K562 (cell line): ENCODE results near the gene ABLIM2. TPM values are rescaled to one million over a fixed set of nuclear protein-coding genes. Genes with fewer than 3 reads are reported as not detected.

ENCODE experiments used
- ATAC-seq: fragments of 200-7000 bp; cut with Tn5 transposase; 3 replicates; pipeline ENCODE4 v1.9.1; 2020; ENCODE audit warnings: moderate library complexity
- BruUV-seq: library from RNA; stranded (reverse); fragments of 400-500 nt; replicated peaks from 2 replicates; lab custom pipeline; 2021; lab: Mats Ljungman, UMichigan
- CTCF ChIA-PET: fragments of 300-600 bp; formaldehyde crosslinking; extraction: SDS; loops from one replicate; lab custom pipeline; 2021; ENCODE audit warnings: low intra/inter-chr PET ratio; lab: Yijun Ruan, JAX
- POLR2A ChIA-PET: fragments of 300-600, 350-650 bp; sonication (Branson Sonifier 250); formaldehyde crosslinking; extraction: SDS; loops from one replicate; lab custom pipeline; 2021; ENCODE audit warnings: antibody characterized with exemption, inconsistent platforms; lab: Yijun Ruan, JAX
- DNase-seq, 4 experiments: peaks; one replicate each; pipeline versions ENCODE4 v3.0.0 to v3.0.0-alpha.2; 2011 to 2018; ENCODE audit warnings: low spot score in 3 of 4, mixed read lengths in 3 of 4; ENCODE audit errors: extremely low read depth in 1 of 4
- FAIRE-seq: peaks from 2 replicates; lab custom pipeline; 2011; peaks lifted over from hg19 to GRCh38; lab: Jason Lieb, UNC
- H2AFZ ChIP-seq: 2 replicates; pipeline ENCODE4 v1.6.0; 2011; ENCODE audit warnings: low read depth, low read length, control low read depth, inconsistent platforms
- H3K27ac ChIP-seq: fragments of 200-600 bp; 3 replicates; pipeline ENCODE4 v1.8.0; 2011; ENCODE audit warnings: low read depth, mild to moderate bottlenecking, control low read depth, inconsistent platforms, low read length, moderate library complexity, mixed read lengths; ENCODE audit errors: extremely low read depth
- H3K27me3 ChIP-seq, 2 experiments: fragments of 300-600 bp in 1 of 2; 2 replicates in 1 of 2; 3 replicates in 1 of 2; pipeline versions ENCODE4 v1.6.0 to v1.8.0; 2011; ENCODE audit warnings: inconsistent platforms in 2 of 2, low read length in 2 of 2, mild to moderate bottlenecking in 1 of 2, mixed read lengths in 1 of 2, moderate library complexity in 1 of 2; ENCODE audit not compliant: control insufficient read depth in 2 of 2, insufficient read depth in 2 of 2
- H3K36me3 ChIP-seq: fragments of 300-600 bp; 3 replicates; pipeline ENCODE4 v1.8.0; 2011; ENCODE audit warnings: mild to moderate bottlenecking, low read length, inconsistent platforms; ENCODE audit not compliant: control insufficient read depth, insufficient read depth
- H3K4me1 ChIP-seq, 2 experiments: fragments of 200-600 bp in 1 of 2; replicated peaks in 1 of 2; 2 replicates in 1 of 2; 3 replicates in 1 of 2; pipeline versions ENCODE4 v1.5.1 to v1.8.0; 2011; ENCODE audit warnings: inconsistent platforms in 2 of 2, low read length in 2 of 2, mild to moderate bottlenecking in 1 of 2, mixed read lengths in 1 of 2, moderate library complexity in 1 of 2; ENCODE audit not compliant: control insufficient read depth in 2 of 2, insufficient read depth in 2 of 2
- H3K4me2 ChIP-seq: 2 replicates; pipeline ENCODE4 v1.6.1; 2011; ENCODE audit warnings: low read length, control low read depth, inconsistent platforms, mixed read lengths; ENCODE audit not compliant: insufficient read depth
- H3K4me3 ChIP-seq: fragments of 200-600 bp; sonication (generic), shearing (Covaris generic); 2 replicates; pipeline ENCODE4 v1.5.1; 2016; ENCODE audit warnings: control low read depth, inconsistent platforms
- H3K79me2 ChIP-seq: fragments of 200-600 bp; 3 replicates; pipeline ENCODE4 v1.8.0; 2011; ENCODE audit warnings: low read length, inconsistent platforms; ENCODE audit not compliant: control insufficient read depth, insufficient read depth
- H3K9ac ChIP-seq, 2 experiments: 2 replicates each; pipeline versions ENCODE4 v1.6.0 to v1.6.1; 2011; ENCODE audit warnings: low read depth in 2 of 2, low read length in 2 of 2, control low read depth in 1 of 2, inconsistent platforms in 1 of 2, mild to moderate bottlenecking in 1 of 2, mixed read lengths in 1 of 2; ENCODE audit not compliant: insufficient read depth in 1 of 2
- H3K9me1 ChIP-seq: one replicate; pipeline ENCODE4 v1.6.0; 2011; ENCODE audit warnings: inconsistent platforms, mild to moderate bottlenecking, low read length, moderate library complexity; ENCODE audit not compliant: control insufficient read depth, insufficient read depth
- H3K9me3 ChIP-seq: replicated peaks from 2 replicates; pipeline ENCODE4 v1.5.1; 2011; ENCODE audit warnings: low read depth, low read length, inconsistent platforms; ENCODE audit not compliant: control insufficient read depth, insufficient read depth
- H4K20me1 ChIP-seq: replicated peaks from 2 replicates; pipeline ENCODE4 v1.6.1; 2011; ENCODE audit warnings: low read length, inconsistent platforms, mixed read lengths; ENCODE audit not compliant: control insufficient read depth, insufficient read depth
- ATF1 ChIP-seq, 2 experiments: fragments of 450-650 bp in 1 of 2; IDR thresholded peaks; 2 replicates each; pipeline ENCODE4 v1.6.1; 2016; ENCODE audit warnings: missing compliant biosample characterization in 1 of 2, missing genetic modification characterization in 1 of 2
- BRD9 ChIP-seq: fragments of 450-650 bp; IDR thresholded peaks from 2 replicates; pipeline ENCODE4 v1.6.1; 2018; ENCODE audit warnings: low read depth; ENCODE audit not compliant: partially characterized antibody
- CAMTA2 ChIP-seq: fragments of 250-450 bp; sonication (Bioruptor Pico); conservative IDR thresholded peaks from 2 replicates; pipeline ENCODE4 v1.5.1; 2022
- CTCF ChIP-seq, 3 experiments: IDR thresholded peaks in 2 of 3; conservative IDR thresholded peaks in 1 of 3; 2 replicates each; pipeline ENCODE4 v1.5.1; 2011 to 2012; ENCODE audit warnings: low read length in 3 of 3, mild to moderate bottlenecking in 3 of 3, control low read depth in 2 of 3, improper control_type of control experiment in 1 of 3, inconsistent platforms in 1 of 3, low read depth in 1 of 3, mixed read lengths in 1 of 3, moderate library complexity in 1 of 3; ENCODE audit not compliant: insufficient read depth in 2 of 3
- EZH2 ChIP-seq: IDR thresholded peaks from 2 replicates; pipeline ENCODE4 v1.6.1; 2012; ENCODE audit warnings: low read depth, mild to moderate bottlenecking, inconsistent platforms, low read length, borderline replicate concordance
- MEF2D ChIP-seq: conservative IDR thresholded peaks from 2 replicates; pipeline ENCODE4 v1.6.1; 2016; ENCODE audit warnings: low read depth, missing genetic modification characterization, missing compliant biosample characterization
- NR2F6 ChIP-seq: fragments of 450-650 bp; formaldehyde crosslinking; IDR thresholded peaks from 2 replicates; pipeline ENCODE4 v1.4.0; 2020; ENCODE audit warnings: mild to moderate bottlenecking
- PHF8 ChIP-seq: fragments of 200-600 bp; sonication (generic); IDR thresholded peaks from 2 replicates; pipeline ENCODE4 v1.6.1; 2012; ENCODE audit warnings: mixed run types, mild to moderate bottlenecking, inconsistent platforms, low read length, moderate library complexity, borderline replicate concordance
- STAT5B ChIP-seq: fragments of 250-450 bp; sonication (Bioruptor Pico); IDR thresholded peaks from 2 replicates; pipeline ENCODE4 v1.8.0; 2021; ENCODE audit warnings: mild to moderate bottlenecking, inconsistent platforms
- TAL1 ChIP-seq: fragments of 450-650 bp; IDR thresholded peaks from 2 replicates; pipeline ENCODE4 v1.6.1; 2016; ENCODE audit warnings: mild to moderate bottlenecking
- ZNF253 ChIP-seq: fragments of 250-450 bp; sonication (Bioruptor Pico); conservative IDR thresholded peaks from 2 replicates; pipeline ENCODE4 v1.6.1; 2021; ENCODE audit warnings: mild to moderate bottlenecking
- ZNF445 ChIP-seq: fragments of 250-450 bp; sonication (Bioruptor Pico); IDR thresholded peaks from 2 replicates; pipeline ENCODE4 v1.4.0; 2020; ENCODE audit warnings: low read depth, mild to moderate bottlenecking, moderate library complexity
- WGBS: fragments of 100-300 bp; shearing (Covaris generic); methylation state at CpG from one replicate; pipeline ENCODE4 v1.1.6; 2016; ENCODE audit warnings: low coverage, mixed read lengths; ENCODE audit not compliant: insufficient coverage; ENCODE audit errors: missing lambda C conversion rate; 5-methylcytosine and 5-hydroxymethylcytosine counted together
- in situ Hi-C: fragments of 300-500 bp; cut with MboI; formaldehyde crosslinking; loops from 4 replicates; pipeline ENCODE4 v1.15.0; 2018; ENCODE audit warnings: inconsistent platforms, mixed read lengths
- intact Hi-C: fragments of 100-400 bp; cut with micrococcal nuclease; formaldehyde crosslinking; loops from 2 replicates; pipeline ENCODE4 v1.14.2; 2022
- polyA plus RNA-seq, 8 experiments: library from polyadenylated mRNA; depleted of rRNA in 4 of 8; stranded (reverse) in 5 of 8; unstranded in 3 of 8; fragments of >200 nt; fragmentation: Nextera tagmentation in 2 of 8; fragmentation: Illumina TruSeq in 1 of 8; extraction: Ambion mirVana in 2 of 8; extraction: Trizol in 1 of 8; gene quantifications; 2 replicates each; pipeline versions ENCODE4 v1.2.1 to v1.2.3, GENCODE V29; 2011 to 2014; ENCODE audit warnings: inconsistent platforms in 1 of 8, missing spikeins in 1 of 8
- total RNA-seq, 7 experiments: library from RNA; depleted of rRNA in 6 of 7; stranded (reverse); fragments of >200 nt in 6 of 7; fragmentation: Illumina TruSeq in 2 of 7; extraction: Trizol in 2 of 7; gene quantifications; 2 replicates each; pipeline versions ENCODE4 v1.2.1 to v1.2.3, GENCODE V29; 2011 to 2021; ENCODE audit warnings: low replicate concordance in 1 of 7
- TF ChIP-seq, protein P1 (sequence below): fragments of 450-650 bp; IDR thresholded peaks from 2 replicates; pipeline ENCODE4 v1.6.1; 2018; ENCODE audit warnings: mild to moderate bottlenecking, low read depth; ENCODE audit not compliant: partially characterized antibody
- TF ChIP-seq, protein P2 (sequence below): IDR thresholded peaks from 3 replicates; pipeline ENCODE4 v1.6.1; 2011; ENCODE audit warnings: borderline replicate concordance, mild to moderate bottlenecking, moderate library complexity; ENCODE audit not compliant: insufficient read length; ENCODE audit errors: extremely low read depth

The ABLIM2 gene
- total and polyA plus RNA-seq, 9 of the 15 experiments (the other 6 are each of a cell fraction or from before 2014, with no cell fraction given) = not detected

DNA sequence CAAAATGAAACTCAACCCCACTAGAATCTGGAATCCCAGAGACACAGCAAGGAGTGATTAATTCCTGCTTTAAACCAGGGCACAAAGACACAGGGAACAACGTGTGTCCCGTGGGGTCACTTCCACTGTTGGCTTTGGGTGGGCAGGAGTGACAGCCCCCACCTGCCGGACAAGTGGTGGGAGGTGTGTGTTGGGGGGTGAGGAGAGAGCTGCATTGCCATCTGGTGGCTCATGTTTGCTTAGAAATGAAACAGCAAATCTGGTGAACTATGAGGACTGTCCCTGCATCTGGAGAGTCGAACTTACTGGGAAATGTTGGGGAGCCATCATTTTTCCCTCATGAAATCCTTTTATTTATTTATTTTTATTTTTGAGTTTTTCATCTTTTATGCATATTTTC, 143.1 kb downstream of the ABLIM2 start (continued):
- TF ChIP-seq, protein P1, sequence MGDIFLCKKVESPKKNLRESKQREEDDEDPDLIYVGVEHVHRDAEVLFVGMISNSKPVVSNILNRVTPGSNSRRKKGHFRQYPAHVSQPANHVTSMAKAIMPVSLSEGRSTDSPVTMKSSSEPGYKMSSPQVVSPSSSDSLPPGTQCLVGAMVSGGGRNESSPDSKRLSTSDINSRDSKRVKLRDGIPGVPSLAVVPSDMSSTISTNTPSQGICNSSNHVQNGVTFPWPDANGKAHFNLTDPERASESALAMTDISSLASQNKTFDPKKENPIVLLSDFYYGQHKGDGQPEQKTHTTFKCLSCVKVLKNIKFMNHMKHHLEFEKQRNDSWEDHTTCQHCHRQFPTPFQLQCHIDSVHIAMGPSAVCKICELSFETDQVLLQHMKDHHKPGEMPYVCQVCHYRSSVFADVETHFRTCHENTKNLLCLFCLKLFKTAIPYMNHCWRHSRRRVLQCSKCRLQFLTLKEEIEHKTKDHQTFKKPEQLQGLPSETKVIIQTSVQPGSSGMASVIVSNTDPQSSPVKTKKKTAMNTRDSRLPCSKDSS = no peak
- TF ChIP-seq STAT5B (CRISPR knock-in tag) = no peak

DNA sequence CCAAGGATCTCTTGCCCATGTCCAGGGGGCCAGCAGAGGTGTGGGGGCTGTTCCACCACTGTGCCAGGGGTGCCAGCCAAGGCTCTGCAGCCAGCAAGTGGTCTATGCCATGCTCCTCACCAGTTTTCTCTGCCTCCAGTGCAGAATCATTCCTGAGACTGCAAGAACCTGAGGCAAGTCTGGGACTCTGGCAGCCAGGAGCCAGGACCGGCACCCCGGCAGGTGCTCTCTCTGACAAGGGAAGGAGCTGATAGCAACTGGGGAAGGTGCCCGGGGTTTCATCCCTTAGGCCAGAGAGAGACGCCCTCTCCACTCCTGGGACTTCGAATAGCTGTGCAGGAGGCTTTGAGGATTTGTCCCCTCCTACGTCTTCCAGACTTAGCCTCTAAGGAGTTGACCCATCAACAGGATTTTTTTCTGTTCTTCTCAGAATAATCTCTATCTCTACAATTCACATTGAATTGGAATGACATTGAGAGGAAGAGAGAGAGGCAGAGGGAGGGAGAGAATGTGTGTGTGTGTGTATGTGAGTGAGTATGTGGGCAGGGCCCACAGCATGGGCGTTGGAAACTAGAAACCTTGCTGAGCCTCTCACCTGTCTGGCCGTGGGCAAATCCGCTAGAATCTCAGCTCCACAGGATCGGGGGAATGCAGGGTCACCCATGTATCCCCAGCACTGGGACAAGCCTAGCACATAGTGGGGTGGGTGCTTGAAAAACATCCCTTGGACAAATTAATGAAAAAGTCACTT, 144.5 kb downstream of the ABLIM2 start:
- Histone ChIP-seq H3K4me1 (no peaks in the 10 kb centered on the region; a peak in 2 of 5 replicates), H3K79me2 (no peaks in the 10 kb centered on the region), H3K9ac (no peak overlapping the region), H3K4me2 (no peak overlapping the region), H3K4me3 (no peak overlapping the region), H3K36me3 (no peaks in the 10 kb centered on the region), H3K9me1 (no peaks in the 10 kb centered on the region), H4K20me1 (no peaks in the 10 kb centered on the region; the same call in none of the 2 replicates), H2AFZ (no peak overlapping the region), H3K27ac (no peak overlapping the region), H3K27me3 (peaks cover 9 to 45% of the 10 kb centered on the region in 2 experiments; a peak in 3 of 5 replicates), H3K9me3 (no peaks in the 10 kb centered on the region)
- no peak for ATAC-seq
- intact Hi-C loops (no loop called here), in situ Hi-C loops (no loop called here)
- no peak for FAIRE-seq
- no peak for DNase-seq
- CTCF ChIA-PET = no interaction called here
- WGBS = 0% methylated on average over 10 of the region's 10 CpGs
- no TSS peak for BruUV-seq
- POLR2A ChIA-PET = no interaction called here
- TF ChIP-seq EZH2 (no peak), ATF1 (CRISPR knock-in tag; IDR thresholded peaks at IDR 0.05) (no peak), ATF1 (tag; IDR thresholded peaks at IDR 0.05) (no peak), ZNF253 (CRISPR knock-in tag) (no peak), ZNF445 (CRISPR knock-in tag) (no peak), PHF8 (no peak), CTCF (IDR thresholded peaks at IDR 0.05 in 2 of 3, conservative IDR thresholded peaks at IDR 0.05 in 1 of 3; ENCODE audit: insufficient read depth in 2 of 3, low read depth in 1 of 3, low read length in 3 of 3) (no peak), TAL1 (no peak), BRD9 (no peak), MEF2D (tag) (no peak), NR2F6 (no peak), CAMTA2 (CRISPR knock-in tag) (no peak)
- TF ChIP-seq, protein P2, sequence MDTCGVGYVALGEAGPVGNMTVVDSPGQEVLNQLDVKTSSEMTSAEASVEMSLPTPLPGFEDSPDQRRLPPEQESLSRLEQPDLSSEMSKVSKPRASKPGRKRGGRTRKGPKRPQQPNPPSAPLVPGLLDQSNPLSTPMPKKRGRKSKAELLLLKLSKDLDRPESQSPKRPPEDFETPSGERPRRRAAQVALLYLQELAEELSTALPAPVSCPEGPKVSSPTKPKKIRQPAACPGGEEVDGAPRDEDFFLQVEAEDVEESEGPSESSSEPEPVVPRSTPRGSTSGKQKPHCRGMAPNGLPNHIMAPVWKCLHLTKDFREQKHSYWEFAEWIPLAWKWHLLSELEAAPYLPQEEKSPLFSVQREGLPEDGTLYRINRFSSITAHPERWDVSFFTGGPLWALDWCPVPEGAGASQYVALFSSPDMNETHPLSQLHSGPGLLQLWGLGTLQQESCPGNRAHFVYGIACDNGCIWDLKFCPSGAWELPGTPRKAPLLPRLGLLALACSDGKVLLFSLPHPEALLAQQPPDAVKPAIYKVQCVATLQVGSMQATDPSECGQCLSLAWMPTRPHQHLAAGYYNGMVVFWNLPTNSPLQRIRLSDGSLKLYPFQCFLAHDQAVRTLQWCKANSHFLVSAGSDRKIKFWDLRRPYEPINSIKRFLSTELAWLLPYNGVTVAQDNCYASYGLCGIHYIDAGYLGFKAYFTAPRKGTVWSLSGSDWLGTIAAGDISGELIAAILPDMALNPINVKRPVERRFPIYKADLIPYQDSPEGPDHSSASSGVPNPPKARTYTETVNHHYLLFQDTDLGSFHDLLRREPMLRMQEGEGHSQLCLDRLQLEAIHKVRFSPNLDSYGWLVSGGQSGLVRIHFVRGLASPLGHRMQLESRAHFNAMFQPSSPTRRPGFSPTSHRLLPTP = no peak
